ENCODE data around the gene MANF.
"Not testable (repeated sequence)": the region's sequence is repeated elsewhere in the genome, so short reads cannot be mapped to it uniquely, and the experiment has no call there.

The MANF gene

DNA sequence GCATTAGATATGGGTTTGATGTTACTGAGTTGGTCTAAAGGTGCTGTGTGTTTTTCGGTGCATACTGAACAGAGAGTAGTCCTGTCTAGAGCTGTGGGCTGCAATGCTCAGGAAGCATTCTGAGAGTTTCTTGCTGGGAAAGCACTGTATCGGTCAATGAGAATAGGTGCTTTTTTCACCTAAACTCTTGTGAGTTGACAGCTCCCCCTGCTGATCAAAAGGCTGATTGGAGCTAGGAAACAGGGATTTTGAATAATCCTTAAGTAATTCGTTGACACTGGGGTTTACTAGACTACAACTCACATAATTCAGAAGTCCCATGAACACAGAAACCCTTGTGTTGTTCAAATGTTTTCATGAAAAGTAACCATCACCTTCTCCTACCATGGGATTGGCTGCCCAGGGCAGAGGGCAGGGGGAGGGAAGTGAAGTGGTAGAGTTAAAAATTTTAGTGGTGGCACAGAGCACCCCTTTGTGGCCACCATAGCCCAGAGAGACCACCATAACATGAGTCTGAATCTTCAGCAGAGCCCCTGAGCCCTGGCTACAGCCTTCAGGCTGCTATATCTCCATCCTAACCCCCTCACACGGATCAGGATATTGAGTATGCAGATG, 13.0 kb upstream of the MANF start:
- DNase-seq (ENCODE audit: low read depth in 2 of 3, low spot score in 2 of 3) = no peak

DNA sequence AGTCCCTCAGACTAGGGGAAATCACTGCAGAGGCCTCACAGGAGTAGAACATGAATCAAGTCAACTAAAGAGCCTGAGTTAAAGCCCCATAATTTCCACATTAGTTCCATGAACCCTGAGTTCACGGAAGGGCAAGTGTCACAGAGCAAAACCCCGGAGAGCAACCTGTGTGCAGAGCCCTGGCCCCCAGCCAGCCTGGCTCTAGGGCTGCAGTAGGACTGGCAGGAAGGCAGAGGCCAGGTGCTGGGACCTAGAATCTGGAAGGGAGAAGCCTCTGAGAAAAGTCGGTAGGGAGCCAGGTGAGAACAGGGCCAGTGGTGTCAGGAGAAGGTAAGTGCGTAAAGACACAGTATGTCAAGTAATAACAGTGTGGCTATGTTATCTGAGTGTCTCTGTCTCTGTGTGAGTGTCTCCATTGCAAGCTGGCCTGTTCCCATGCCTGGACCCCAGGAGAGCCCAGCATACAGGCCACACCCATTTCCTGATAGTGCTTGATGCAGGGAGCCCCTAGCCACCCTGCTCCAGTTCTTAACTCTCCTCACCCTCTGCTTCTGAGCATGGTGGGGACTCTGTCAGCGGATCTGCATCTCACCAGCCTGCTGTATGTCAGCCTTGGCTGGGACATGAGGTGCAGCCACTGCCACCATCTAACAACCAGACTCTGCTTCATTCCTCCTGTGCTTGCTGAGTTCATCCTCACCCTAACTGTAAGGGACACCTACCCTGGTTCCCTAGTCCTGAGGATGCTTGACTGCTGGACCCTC, 11.3 kb upstream of the MANF start:
- DNase-seq (ENCODE audit: low read depth in 2 of 3, low spot score in 2 of 3) = no peak

DNA sequence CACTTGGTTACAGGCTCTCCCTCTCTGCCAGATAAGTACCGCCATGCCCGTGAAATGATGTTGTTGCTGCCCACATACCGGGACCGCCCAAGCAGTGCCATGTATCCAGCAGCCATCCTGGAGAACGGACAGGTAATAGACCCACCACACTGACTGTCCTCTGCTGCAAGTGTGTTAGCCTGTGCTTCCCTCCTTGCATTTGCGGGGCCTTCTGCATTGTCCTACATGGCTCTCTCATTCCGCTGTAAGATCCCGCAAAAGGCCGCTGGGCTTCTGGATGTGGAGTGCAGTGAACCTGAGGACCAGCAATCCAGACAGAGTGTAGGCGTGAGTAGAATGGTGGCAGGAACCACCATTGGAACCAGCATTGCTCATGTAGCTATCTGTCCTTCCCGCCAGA, 10.6 kb upstream of the MANF start:
- no peak for DNase-seq (ENCODE audit: low read depth in 2 of 3, low spot score in 2 of 3)

DNA sequence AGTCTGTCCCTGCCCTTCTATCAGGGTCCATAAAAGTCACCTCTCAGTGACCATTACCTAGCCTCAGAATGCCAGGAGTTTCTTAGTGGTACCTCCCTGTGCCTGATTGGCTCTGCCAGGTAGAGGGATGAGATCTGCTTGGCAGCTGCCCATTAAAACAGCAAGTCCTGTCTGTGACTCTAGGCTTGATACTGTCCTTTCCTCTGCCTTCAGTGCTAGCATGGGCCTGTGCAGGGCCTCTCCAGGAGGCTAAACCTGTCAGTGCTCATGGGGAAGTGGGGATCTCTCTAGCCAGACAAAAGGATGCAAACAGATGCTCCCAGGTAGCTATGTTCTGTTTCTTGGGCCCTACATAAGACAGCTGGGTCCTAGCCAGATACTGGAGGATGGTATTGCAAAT, 10.0 kb upstream of the MANF start:
- no peak for DNase-seq (ENCODE audit: low read depth in 2 of 3, low spot score in 2 of 3)

DNA sequence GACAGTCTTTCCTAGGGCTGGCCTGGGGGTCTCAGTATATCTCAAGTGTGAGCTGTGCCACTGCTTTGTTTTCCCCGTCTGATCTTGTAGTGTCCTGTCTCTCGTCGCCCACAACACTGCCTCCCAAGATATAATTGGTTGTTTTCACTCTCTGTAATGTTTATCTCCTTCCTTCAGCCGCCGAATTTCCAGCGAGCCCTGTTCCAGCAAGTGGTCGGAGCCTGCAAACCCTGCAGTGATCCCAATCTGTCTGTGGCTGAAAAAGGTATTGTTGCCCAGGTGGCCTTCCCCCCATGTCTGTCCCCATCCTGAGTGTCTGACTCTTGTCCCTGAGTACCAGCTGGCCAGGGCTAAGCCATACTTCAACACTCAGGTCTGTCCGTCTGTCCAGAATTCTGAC, 9.5 kb upstream of the MANF start:
- no peak for DNase-seq (ENCODE audit: low read depth in 2 of 3, low spot score in 2 of 3)

GRCh38 chr3:51378065-51378464, 7.0 kb upstream of the MANF start:
- no peak for DNase-seq (ENCODE audit: low read depth in 2 of 3, low spot score in 2 of 3)

DNA sequence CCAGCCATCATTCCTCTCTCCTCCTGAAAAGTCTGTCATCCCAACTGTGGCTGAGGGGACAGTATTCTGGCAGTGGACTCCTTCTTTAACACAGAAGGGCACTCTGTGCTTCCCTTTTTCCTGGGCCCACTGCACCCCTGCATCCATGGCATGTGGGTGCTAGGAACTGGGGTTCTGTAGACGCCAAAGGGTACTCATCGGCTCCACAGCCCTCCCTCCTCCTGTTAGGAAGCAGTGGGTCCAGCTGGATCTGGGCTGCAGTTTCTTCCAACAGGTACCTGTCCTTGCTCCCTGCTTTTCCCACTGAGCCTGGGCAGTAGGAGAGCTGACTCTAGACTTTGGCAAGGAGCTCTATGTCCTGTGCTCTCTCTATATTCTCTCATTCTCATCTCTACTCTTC, 6.4 kb upstream of the MANF start:
- DNase-seq (ENCODE audit: low read depth in 2 of 3, low spot score in 2 of 3) = no peak

GRCh38 chr3:51379301-51379700, 5.8 kb upstream of the MANF start:
- DNase-seq (ENCODE audit: low read depth in 2 of 3, low spot score in 2 of 3) = no peak

- no peak for DNase-seq (ENCODE audit: low read depth in 2 of 3, low spot score in 2 of 3)
Observed at GRCh38 chr3:51379746-51380455, 5.2 kb upstream of the MANF start.

DNA sequence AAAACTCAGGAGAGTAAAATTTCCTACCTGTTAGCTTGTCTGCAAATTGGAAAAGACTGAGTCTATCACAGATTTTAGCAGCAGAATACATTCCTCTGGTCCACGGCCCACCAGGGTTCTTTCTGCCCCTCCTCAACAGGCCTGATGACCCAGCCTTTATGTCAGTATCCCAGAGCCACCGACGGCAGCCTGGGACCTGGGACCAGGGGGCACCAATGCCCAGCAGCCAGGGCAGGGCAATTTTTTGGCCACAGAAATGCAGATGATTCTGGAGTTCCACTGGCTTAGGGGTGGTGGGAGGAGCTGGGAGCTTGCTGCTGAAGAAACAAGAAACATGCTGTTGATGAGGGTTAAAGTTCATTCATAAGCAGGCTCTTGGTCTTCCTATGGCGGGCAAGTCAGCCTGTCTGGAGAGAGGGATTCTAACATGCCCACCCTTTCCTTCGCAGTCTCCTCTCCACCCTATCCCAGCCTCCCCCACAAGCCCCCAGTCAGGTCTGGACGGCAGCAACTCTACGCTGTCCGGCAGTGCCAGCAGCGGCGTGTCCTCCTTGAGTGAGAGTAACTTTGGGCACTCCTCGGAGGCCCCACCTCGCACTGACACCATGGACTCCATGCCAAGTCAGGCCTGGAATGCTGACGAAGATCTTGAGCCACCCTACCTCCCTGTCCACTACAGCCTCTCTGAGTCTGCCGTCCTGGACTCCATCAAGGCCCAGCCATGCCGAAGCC, 4.3 kb upstream of the MANF start:
- no peak for DNase-seq (ENCODE audit: low read depth in 2 of 3, low spot score in 2 of 3)

GRCh38 chr3:51381333-51381705, 3.8 kb upstream of the MANF start:
- DNase-seq (ENCODE audit: low read depth in 2 of 3, low spot score in 2 of 3) = no peak

DNA sequence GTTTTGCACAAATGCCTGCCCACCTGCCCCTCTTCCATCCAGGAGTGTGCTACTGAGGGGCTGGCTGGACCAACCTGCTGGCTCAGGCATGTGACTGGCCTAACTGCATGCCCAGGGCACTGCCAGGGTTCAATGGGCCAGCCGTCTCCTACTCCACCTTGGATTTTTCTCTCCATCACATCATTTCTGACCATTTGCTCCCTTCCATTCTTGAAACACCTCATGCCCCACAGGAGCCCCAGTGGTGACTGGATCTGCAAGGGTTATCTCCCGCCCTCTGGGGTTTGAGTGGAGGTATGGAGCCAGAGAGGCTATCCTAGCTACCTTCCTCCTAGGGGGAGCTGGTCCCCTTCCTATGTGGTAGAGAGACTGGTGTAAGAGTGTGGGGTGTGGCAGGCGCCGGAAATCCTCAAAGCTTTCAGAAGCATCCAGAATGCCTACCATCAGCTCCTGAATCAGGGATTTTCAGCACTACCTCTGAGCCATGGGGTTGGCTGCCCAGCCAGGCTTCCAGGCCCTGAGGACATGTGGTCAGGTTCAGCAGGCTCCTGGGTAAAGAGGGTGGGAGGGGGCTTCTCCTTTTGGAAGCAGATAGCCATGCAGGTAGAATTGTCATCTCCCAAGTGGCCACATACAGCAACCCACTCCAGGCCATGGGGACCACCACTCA, 2.9 kb upstream of the MANF start:
- no peak for DNase-seq (ENCODE audit: low read depth in 2 of 3, low spot score in 2 of 3)

- DNase-seq (ENCODE audit: low read depth in 2 of 3, low spot score in 2 of 3) = no peak
Observed at GRCh38 chr3:51382947-51383578, 2.0 kb upstream of the MANF start.

DNA sequence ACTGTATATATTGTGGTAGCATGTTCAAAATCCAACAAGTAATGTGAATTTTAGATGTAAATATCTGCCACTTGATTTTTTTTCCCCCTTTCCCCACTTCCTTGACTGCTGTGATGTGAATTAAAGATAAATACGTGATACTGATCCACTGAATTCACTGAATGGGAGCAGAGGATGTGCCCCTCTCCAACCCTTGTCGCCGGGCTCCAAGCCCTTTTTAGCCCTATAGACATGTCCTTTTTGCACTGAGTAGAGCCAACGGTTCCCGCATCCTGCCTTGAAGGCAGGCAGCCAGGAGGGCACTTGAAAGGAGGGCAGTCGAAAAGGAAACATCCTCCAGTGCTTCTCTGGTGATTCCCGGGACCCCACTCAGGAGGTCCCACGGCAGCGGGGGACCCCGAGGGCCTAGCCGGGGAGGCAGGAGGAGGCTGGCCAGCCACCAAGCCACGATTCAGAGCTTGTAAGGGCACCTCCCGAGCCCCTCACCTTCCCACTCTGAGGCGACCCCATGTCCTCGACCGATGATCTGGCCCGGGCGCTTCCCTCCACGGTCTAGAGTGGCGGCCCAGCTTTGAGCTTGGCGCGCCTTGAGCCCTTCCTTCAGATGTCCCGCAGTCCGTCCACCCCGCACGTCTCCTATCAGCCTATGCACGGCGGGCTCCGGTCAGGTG, 901 bp upstream of the MANF start:
- DNase-seq (ENCODE audit: low read depth in 2 of 3, low spot score in 2 of 3) = no peak

- no peak for DNase-seq (ENCODE audit: low read depth in 2 of 3, low spot score in 2 of 3)
Observed at GRCh38 chr3:51385621-51386091, 565 bp downstream of the MANF start.

- no peak for DNase-seq (ENCODE audit: low read depth in 2 of 3, low spot score in 2 of 3)
Observed at GRCh38 chr3:51386159-51386851, 1.2 kb downstream of the MANF start.

- DNase-seq (ENCODE audit: low read depth in 2 of 3, low spot score in 2 of 3) = no peak
Observed at GRCh38 chr3:51386852-51387229, 1.8 kb downstream of the MANF start.

DNA sequence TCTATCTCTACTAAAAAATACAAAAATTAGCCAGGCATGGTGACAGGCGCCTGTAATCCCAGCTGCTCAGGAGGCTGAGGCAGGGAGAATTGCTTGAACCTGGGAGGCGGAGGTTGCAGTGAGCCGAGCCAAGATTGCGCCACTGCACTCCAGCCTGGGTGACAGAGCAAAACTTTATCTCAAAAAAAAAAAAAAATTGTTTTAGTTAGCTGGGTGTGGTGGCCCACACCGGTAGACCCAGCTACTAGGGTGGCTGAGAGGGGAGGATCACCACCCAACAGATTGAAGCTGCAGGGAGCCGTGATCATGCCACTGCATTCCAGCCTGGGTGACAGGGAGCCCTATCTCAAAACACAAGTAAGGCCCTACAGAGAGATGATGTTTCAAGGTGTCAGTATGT, 2.2 kb downstream of the MANF start:
- DNase-seq (ENCODE audit: low read depth in 2 of 3, low spot score in 2 of 3) = not testable (repeated sequence)

GRCh38 chr3:51388286-51389029, 3.4 kb downstream of the MANF start:
- no peak for DNase-seq (ENCODE audit: low read depth in 2 of 3, low spot score in 2 of 3)

All from activated CD8-positive, alpha-beta memory T cell treated with anti-CD3 and anti-CD28 coated beads for 48 hours (primary cell).